AG10803 (cell line): ENCODE results near the gene FBXO3.
A peak's percentile ranks its signal among the peaks of the same experiment; 100 is the strongest.

Source experiments
- DNase-seq: peaks from one replicate; pipeline ENCODE4 v3.0.0; 2010; ENCODE audit warnings: low read depth
- H3K4me3 ChIP-seq: 2 replicates; pipeline ENCODE4 v1.5.1; 2011; ENCODE audit warnings: mild to moderate bottlenecking, low read length, control low read depth
- TF ChIP-seq, protein P1 (sequence below): conservative IDR thresholded peaks from 2 replicates; pipeline ENCODE4 v1.5.1; 2011; ENCODE audit warnings: mild to moderate bottlenecking, low read length, control low read depth, inconsistent platforms

Gene FBXO3

DNA sequence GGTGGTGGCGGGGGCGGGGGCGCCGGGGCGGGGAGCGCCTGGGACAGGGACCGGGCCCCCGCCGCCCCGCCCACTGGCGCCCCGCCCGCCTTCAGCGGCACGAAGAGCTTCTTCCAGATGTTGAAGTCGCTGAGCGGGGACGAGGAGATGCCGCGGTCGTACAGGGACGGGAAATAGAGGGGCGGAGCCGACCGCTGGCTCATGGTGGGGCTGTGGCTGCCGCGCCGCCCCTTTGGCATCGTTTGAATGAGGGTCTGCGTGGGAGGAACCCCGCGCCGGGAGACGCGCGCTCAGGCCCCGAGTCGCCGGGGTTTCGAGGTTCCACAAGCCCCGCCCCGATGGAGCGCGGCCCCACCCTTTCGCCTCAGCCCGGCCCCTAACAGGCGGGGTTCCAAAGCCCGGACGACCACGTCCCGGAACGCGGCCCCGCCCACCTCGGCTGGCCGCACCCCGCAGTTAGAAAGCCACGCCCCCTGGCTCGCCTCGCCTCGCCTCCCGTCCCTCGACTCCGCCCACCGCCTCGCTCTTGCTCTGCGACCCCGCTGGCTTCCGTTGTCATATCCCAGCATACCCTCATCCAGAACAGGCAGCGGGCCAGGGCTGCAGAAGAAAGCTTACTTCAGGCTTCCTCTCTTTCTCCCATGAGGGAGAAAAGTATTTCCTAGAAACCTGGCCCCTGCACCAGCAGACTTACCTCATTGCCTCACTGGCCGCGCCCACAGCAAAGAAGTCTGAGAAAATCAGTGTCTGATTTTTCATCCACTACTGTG is 73.6 kb downstream of the FBXO3 start, which contains the start of gene C11orf91:
Gene C11orf91, minus strand, starts transcription at position 325 of the 770 bp plus-strand sequence. Its CDS starts 86 bp downstream, at position 239.
- peak; percentile 93 for DNase-seq
- TF ChIP-seq, protein P1, sequence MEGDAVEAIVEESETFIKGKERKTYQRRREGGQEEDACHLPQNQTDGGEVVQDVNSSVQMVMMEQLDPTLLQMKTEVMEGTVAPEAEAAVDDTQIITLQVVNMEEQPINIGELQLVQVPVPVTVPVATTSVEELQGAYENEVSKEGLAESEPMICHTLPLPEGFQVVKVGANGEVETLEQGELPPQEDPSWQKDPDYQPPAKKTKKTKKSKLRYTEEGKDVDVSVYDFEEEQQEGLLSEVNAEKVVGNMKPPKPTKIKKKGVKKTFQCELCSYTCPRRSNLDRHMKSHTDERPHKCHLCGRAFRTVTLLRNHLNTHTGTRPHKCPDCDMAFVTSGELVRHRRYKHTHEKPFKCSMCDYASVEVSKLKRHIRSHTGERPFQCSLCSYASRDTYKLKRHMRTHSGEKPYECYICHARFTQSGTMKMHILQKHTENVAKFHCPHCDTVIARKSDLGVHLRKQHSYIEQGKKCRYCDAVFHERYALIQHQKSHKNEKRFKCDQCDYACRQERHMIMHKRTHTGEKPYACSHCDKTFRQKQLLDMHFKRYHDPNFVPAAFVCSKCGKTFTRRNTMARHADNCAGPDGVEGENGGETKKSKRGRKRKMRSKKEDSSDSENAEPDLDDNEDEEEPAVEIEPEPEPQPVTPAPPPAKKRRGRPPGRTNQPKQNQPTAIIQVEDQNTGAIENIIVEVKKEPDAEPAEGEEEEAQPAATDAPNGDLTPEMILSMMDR, result no peak
- H3K4me3 ChIP-seq, result peak within 1 kb of the TSS; percentile 71

DNA sequence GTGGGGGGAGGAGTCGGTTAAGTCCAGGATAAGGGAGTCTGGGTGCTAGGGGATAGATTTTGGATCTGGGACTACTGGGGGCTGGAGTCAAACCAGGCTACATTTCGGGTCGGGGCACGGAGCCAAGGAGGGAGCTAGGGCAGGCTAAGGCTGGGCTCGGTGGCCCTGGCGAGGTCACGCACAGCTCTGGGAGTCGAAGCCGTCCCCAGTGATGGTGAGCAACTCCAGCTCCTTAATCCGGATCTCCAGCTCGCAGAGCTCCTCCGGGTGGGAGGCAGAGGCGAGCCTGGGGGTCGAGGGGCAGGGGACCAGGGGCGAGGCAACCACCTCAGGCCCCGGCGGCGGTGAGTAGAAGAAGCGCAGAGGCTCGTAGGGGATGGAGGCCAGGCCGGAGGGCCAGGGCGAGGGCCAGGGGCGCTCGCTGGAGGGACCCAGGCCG is 74.2 kb downstream of the FBXO3 start:
- H3K4me3 ChIP-seq, result peak overlapping the region; percentile 71
- no peak for DNase-seq

DNA sequence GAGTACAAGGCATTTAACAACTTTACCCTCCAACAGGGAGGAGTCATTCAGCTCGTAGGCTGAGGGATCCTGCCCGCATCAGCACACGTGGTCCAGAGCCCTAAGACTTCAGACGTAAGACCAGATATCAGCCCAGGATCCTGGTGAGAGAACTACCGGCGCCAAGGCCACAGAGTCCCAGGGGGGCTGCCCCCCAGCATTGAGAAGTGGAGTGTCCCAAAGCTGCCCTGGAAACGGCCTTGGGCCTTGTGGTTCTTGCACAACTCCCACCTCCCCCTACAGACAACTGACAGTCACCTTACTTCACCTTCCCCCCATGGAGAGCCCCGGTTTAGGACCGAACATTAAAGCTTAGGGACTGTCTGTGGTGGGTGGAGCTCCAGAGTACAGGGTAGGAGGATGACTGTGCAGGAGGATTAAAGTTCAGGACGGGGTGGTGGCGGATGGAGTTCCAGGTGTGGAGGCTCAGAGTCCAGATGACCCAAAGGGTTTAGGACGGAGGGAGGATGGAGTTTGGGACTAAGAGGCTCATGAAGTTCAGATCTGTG is 74.7 kb downstream of the FBXO3 start:
- DNase-seq, result no peak
- TF ChIP-seq, protein P1, result no peak
- no peak overlapping the region; the same call in 1 of the 2 replicates for H3K4me3 ChIP-seq

More for the DNA sequence above, 74.2 kb downstream of the FBXO3 start:
- TF ChIP-seq, protein P1, result no peak

DNA sequence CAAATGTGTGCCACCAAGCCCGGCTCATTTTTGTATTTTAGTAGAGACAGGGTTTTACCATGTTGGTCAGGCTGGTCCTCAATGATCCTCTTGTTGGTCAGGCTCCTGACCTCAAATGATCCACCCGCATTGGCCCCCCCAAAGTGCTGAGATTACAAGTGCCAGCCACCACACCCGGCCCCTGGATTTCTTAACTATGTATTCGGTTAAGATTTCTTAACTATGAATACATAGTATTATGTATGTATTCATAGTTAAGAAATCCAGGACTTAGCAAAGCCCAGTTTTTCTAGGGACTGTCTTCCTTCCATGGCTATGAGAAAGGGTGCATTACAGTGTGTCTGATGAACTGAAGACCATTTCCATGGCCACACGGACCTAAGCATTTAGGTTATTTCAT is 75.4 kb downstream of the FBXO3 start:
- H3K4me3 ChIP-seq, result no peak overlapping the region
- TF ChIP-seq, protein P1, result no peak
- DNase-seq, result no peak

GRCh38 chr11:33697997-33698396 is 76.3 kb downstream of the FBXO3 start:
- no peak overlapping the region for H3K4me3 ChIP-seq
- no peak for DNase-seq
- TF ChIP-seq, protein P1, result no peak

GRCh38 chr11:33696931-33697638 is 77.2 kb downstream of the FBXO3 start:
- TF ChIP-seq, protein P1, result no peak

More at GRCh38 chr11:33696931-33697638, 77.2 kb downstream of the FBXO3 start:
- H3K4me3 ChIP-seq, result no peak overlapping the region
- no peak for DNase-seq
